ENCODE data around the gene NSA2.
"Not testable (repeated sequence)": the region's sequence is repeated elsewhere in the genome, so short reads cannot be mapped to it uniquely, and the experiment has no call there.

The NSA2 gene

GRCh38 chr5:74766849-74767578 lies at the start of gene NSA2, which contains the start of gene GFM2:
Gene NSA2, plus strand, starts transcription at chr5:74767249. Its CDS starts 112 bp downstream, at chr5:74767361.
Gene GFM2, minus strand, starts transcription at chr5:74767117. Its CDS starts 3,375 bp downstream, at chr5:74763742.
- DNase-seq = peak; percentile 87 to 93

GRCh38 chr5:74717596-74717995 lies 49.5 kb upstream of the NSA2 start:
- DNase-seq = no peak

- no peak for DNase-seq
These were observed 44.8 kb upstream of the NSA2 start for GRCh38 chr5:74722271-74722670.

- DNase-seq = no peak
These were observed 41.7 kb upstream of the NSA2 start for GRCh38 chr5:74725331-74725730.

- DNase-seq = no peak
These were observed 30.3 kb upstream of the NSA2 start for GRCh38 chr5:74736759-74737158.

- DNase-seq = no peak
These were observed 28.6 kb upstream of the NSA2 start for GRCh38 chr5:74738406-74738805.

GRCh38 chr5:74748742-74749141 lies 18.3 kb upstream of the NSA2 start:
- DNase-seq = not testable (repeated sequence)

- DNase-seq = no peak
These were observed 5.8 kb upstream of the NSA2 start for GRCh38 chr5:74761241-74761640.

DNA sequence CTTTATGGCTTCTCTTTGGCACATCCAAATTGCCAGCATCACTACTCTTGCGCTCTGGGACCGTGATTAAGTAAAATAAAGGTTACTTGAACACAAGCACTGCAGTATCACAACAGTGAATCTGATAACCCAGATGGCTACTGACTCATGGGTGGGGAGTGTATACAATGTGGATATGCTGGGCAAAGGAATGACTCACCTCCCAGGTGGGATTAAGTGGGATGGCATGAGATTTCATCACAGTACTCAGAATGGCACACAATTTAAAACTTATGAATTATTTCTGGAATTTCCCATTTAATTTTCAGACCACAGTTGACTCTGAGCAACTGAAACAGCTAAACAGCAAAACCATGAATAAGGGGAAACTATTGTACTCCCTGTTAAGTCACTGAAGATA lies 4.5 kb upstream of the NSA2 start:
- DNase-seq = no peak

DNA sequence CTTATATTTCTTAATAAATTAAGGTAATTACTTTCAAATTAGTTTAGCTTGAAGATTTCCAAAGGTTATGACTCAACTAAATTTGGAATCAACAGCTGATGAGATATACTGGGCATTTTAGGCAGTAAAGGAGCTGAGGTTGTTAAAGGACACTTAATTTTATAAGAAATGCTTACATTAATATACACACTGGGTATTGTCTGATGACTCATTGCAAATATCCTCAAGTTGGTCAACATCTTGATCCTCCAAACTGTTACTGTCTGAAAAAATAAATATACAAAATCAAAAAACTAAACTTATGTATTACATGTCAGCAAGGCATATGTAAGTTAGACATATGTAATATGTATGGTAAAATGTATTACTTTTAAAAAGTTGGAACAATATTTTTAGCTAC lies 3.5 kb upstream of the NSA2 start:
- DNase-seq = no peak

- no peak for DNase-seq
These were observed 1.8 kb upstream of the NSA2 start for GRCh38 chr5:74765201-74765600.

- no peak for DNase-seq
These were observed 1.1 kb upstream of the NSA2 start for GRCh38 chr5:74765929-74766328.

- peak; percentile 12 to 20 for DNase-seq
These were observed 616 bp upstream of the NSA2 start for GRCh38 chr5:74766418-74766848.

GRCh38 chr5:74767579-74767913 lies 497 bp downstream of the NSA2 start:
- DNase-seq = peak in 1 of 2 donors; percentile 23

DNA sequence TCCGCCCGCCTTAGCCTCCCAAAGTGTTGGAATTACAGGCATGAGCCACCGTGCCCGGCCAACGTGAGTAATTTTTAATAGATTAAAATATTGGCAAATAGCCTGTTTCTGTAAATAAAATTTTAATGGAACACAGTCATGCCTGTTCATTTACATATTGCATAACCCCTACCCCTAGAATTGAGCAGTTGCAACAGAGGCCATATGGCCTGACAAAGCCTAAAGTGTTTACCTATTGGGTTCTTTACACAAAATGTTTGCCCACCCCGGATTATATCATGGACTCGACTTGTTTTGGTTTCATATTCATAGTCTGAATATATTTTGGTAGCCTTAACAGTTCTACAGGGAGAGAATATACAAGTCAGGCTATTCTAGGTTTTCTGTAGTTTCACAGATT lies 5.3 kb downstream of the NSA2 start:
- no peak for DNase-seq

GRCh38 chr5:74778609-74779008 lies 11.6 kb downstream of the NSA2 start:
- no peak for DNase-seq

DNA sequence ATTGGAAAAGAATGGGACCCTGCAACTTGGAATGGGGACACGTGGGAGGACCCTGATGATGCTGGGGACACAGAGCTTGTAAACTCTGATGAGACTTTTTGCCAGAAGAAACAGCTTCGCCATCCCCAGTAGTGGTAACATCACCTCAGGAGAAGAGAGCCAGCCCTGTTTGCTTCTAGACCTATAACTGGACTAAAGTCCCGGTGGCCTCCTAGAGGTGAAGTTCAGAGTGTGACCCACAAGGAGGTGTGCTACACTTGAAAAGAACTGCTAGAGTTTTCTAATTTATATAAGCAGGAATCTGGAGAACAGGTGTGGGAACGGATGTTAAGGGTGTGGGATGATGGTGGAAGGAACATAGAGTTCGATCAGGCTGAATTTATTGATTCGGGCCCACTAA lies 19.8 kb downstream of the NSA2 start:
- DNase-seq = no peak

GRCh38 chr5:74787424-74787823 lies 20.4 kb downstream of the NSA2 start:
- no peak for DNase-seq

DNA sequence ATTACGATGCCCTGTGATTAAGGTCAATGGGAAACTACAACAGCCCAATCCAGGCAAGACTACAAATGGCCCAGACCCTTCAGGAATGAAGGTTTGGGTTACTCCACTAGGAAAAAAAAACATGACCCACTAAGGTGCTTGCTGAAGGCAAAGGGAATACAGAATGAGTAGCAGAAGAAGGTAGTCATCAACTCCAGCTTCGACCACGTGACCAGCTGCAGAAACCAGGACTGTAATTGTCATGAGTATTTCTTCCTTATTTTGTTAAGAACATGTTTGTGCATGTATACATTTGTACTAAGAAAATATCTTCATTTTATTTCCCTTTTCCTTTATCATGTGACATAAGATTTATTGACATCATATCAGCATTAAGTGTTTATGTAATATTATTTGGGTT lies 24.6 kb downstream of the NSA2 start:
- not testable (repeated sequence) for DNase-seq

DNA sequence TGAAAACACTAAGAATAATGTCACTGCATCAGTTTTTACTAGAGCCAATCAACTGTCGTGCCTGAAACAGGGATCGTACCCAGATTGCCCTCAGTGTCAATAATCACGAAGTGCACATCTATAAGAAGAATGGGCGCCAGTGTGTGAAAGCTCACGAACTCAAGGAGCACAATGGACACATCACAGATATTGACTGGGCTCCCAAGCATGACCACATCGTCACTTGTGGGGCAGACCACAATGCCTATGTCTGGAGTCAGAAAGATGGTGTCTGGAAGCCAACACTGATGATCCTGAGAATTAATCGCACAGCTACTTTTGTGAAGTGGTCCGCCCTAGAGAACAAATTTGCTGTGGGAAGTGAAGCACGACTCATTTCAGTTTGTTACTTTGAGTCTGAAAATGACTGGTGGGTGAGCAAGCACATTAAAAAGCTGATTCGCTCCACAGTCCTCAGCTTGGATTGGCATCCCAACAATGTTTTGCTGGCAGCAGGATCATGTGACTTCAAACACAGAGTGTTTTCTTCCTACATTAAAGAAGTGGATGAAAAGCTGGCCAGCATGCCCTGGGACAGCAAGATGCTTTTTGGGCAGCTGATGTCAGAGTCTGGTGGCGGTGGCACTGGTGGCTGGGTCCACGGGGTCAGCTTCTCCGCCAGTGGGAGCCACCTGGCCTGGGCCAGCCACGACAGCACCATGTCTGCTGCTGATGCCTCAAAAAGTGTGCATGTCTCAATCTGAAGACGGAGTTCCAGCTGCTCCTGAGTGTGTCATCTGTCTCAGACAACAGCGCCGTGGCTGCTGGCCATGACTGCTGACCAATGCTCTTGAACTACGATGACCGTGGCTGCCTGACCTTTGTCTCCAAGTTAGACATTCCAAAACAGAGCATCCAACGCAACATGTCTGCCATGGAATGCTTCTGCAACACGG lies 32.2 kb downstream of the NSA2 start:
- DNase-seq = no peak

DNA sequence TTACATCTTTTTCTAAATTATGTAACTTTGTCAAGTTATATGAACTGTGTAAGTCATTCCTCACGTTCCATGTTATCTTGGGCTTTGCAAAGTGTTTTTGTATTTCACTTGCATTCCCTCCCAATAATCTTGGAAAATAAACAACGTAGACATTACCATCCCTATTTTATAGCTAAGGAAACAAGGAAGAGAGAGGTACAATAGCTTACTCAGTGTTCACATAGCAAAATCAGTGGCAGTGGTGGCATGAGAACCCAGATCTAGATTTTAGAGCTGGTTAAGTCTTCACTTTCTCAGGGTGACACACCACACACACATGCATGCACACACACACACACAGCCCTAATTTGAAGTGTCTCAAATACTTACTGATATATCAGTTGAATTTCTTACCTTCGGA lies 34.1 kb downstream of the NSA2 start:
- no peak for DNase-seq

GRCh38 chr5:74801941-74802340 lies 34.9 kb downstream of the NSA2 start:
- no peak for DNase-seq

- DNase-seq = no peak
These were observed 43.9 kb downstream of the NSA2 start for GRCh38 chr5:74810915-74811314.

DNA sequence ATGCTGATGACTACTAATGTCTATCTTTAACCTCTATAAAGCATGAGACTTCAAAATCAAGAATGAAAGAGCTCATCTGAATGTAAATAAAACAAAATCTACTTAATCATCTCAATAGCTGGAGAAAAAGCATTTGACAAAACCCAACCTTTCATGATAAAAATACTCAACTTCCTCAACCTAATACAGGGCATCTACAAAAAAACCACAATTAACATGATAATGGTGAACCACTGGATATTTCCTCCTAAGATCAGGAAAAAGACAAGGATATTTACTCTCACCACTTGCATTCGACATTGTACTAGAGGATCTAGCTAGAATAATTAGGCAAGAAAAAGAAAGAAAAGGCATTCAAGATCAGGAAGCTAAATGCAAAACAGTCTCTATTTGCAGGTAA lies 49.8 kb downstream of the NSA2 start:
- no peak for DNase-seq

All from activated CD4-positive, alpha-beta T cell treated with anti-CD3 and anti-CD28 coated beads for 4 hours (primary cell).